GM18858 (cell line): Measurements from ENCODE around the gene METAP1D.
"Not testable (repeated sequence)": the region's sequence is repeated elsewhere in the genome, so short reads cannot be mapped to it uniquely, and the experiment has no call there.

Source experiments
- ATAC-seq: cut with Tn5 transposase; IDR thresholded peaks from one replicate; pipeline ENCODE4 v1.9.1; 2021; ENCODE audit not compliant: unreplicated experiment

METAP1D gene

DNA sequence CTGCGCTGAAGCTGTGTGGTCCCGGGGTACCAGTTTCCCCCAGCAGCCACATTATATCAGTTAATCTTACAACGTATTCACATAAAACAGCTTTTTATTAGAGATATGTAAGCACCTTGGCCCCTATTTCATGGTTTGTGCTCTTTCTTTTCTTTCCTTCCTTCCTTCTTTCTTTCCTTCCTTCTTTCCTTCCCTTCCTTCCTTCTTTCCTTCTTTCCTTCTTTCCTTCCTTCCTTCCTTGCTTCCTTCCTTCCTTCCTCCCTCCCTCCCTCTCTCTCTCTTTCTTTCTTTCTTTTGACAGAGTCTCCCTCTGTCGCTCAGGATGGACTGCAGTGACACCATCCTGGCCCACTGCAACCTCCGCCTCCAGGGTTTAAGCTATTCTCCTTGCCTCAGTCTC lies 3.7 kb upstream of the METAP1D start:
- ATAC-seq: no peak

DNA sequence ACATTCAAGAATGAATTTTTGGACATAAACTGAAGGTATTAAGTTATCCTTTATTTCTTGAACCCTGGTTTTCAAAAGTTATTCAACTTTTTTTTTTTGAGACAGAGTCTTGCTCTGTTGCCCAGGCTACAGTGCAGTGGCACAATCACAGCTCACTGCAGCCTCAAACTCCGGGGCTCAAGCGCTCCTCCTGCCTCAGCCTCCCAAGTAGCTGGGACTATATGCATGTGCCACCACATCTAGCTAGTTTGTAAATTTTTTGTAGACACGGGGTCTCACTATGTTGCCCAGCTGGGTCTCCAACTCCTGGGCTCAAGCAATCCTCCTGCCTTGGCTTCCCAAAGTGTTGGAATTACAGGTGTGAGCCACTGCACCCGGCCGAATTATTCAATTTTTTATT lies 2.7 kb upstream of the METAP1D start:
- ATAC-seq: not testable (repeated sequence)

DNA sequence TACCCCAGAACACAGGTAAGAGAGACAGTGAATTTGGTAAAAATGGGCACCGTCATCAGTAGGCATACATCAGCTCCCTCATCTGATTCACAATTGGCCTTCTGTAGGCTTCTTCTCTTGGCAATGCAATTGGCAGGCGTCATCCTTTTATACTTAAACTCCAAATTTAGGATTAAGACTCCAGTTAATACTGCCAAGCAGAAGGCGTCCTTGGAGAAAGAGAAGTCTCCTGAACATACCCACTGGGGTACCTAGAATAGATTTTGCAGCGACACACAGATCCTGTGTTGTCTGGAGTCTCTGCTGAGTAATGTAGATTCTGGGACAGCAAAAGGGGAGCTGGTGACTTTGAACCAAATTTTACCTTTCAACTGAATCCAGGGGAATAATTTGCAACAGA lies 592 bp upstream of the METAP1D start:
- ATAC-seq: no peak

DNA sequence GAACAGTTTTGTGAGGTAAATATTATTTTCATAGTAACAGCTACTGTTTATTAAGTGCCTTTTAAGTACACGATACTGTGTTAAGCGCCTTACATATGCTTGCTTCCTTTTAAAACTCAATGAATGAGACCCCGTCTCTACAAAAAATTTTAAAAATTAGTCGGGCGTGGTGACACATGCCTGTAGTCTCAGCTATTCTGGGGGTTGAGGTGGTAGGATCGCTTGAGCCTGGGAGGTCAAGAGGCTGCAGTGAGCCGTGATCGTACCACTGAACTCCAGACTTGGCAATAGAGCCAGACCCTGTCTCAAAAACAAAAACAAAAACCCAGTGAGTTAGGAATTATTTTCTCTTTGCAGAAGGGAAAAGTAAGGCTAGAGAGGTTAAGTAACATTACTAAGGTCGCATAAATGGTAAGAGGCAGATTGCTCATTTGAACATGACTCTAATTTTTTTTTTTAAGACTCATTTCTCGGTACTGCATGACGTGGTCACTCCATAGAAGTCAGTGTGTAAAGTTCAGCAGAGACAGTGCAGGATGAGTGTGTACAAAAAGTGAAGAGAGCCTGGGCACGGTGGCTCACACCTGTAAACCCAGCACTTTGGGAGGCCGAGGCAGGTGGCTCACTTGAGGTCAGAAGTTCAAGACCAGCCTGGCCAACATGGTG lies 1.1 kb downstream of the METAP1D start:
- ATAC-seq: no peak

DNA sequence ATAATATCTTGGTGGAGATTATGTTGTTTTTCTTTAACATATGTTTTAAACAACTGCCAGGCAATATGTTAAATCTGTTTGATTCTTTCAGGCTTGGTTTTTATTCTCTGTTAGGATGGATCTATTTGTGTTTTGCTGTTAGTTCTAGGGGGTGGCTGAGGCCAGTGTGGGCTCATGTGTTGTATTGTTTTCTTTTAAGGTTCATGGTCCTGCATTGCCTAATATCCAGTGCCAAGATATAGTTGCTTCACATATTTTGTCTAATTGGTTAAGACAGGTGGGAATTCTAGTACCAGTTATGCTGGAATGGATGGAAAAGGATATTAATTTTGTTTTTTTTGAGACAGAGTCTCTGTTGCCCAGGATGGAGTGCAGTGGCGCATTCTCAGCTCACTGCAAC lies 7.6 kb downstream of the METAP1D start:
- ATAC-seq: no peak

DNA sequence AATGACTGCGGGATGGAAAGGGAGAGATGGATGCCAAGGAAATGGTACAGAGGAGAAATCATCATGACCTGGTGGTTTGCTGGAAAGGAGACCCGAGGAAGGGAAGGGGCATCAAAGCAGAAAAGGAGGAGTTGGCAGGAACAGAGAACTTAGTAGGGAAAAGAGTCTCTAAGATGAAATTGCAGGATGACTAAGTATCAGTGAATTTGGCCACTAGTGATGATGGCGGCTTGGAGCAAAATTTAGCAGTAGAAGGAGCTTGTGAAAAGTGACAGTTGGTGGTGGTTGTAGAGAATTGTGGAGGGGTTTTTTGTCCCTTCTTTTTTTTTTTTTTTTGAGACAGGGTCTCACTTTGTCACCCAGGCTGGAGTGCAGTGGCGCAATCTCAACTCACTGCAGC lies 10.1 kb downstream of the METAP1D start:
- ATAC-seq: no peak

DNA sequence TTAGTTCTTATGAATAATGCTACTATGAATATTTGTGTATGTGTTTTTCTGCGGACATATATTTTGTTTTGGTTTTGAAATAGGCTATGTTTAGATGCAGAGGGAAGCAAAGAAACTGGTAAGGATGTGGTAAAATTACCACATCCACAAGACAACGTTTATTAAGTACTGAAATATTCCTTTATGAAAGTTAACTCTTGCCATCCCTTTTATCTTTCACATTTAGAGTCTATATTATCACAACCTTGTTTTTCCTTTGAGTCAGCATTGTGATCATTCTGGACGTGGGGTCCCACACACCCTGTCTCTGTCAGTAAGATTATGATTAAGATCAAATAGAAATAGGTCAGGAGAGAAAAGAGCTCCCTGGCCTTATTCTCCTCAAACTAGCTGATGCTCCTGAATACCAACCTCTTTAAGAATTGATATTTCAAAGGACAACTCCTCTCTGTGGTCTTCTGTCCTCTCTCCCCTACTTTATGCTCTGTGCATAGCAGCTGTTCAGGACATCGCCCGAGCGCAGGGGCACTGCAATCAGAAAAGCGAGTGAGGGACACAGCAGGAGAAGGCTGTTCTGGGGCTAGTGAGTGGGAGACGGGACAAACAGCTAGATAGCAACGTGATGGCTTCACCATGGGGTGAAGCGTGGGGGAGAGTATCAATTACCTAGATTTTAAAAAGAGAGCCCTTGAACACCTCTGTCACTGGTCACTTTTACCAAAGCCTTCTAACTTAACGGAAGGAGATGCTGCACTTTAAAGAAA lies 12.2 kb downstream of the METAP1D start:
- ATAC-seq: no peak

DNA sequence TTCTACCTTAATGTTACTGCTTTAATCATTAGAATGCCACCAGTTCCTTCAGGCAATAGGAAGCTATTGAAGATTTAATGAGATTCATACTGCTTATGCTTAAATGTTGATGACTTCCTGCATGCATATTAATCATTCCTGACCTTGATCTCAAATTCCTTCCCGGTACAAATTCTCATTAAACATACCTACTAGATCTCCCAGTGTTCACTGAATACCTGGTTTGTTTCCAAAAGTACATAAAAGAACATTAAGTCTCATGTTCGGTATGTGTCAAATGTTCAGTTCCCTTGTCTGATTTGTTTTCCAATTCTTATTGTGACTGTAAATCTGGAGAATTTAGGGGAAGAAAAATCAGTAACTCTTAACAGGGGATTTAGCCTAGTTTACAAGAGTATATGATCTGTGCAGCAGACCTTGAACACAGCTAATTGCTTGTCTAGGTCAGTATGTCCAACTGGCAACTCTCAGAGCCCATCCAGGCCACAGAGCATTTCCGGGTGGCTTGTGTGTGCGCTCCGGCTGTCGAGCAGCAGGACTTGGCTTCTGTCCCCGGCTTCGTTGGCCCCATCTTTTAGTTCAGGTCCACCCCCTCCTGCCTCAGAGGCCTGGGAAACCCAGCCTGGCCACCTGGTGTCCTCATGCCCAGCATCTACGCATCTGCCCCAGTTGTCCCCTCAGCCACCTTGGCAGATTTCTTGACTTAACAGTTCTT lies 13.1 kb downstream of the METAP1D start:
- no peak for ATAC-seq

DNA sequence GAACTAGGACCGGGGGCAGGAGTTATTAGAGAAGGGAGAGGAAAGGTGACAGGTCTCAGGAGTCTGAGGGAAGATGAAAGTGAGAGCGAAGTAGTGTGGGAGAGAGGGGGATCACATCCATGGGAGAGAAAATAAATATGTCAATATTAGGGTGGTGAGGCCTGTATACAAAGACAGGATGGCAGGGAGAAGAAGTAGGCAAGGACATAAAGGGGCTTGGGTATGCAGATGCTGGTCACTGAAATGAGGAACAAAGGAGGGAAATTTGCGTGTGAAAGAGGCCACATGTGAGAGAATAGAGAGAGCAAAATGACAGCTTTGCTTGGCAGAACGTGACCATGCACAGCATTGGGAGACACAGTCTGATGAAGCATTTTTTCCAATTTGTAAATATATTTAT lies 13.6 kb downstream of the METAP1D start:
- ATAC-seq: peak; percentile 74

DNA sequence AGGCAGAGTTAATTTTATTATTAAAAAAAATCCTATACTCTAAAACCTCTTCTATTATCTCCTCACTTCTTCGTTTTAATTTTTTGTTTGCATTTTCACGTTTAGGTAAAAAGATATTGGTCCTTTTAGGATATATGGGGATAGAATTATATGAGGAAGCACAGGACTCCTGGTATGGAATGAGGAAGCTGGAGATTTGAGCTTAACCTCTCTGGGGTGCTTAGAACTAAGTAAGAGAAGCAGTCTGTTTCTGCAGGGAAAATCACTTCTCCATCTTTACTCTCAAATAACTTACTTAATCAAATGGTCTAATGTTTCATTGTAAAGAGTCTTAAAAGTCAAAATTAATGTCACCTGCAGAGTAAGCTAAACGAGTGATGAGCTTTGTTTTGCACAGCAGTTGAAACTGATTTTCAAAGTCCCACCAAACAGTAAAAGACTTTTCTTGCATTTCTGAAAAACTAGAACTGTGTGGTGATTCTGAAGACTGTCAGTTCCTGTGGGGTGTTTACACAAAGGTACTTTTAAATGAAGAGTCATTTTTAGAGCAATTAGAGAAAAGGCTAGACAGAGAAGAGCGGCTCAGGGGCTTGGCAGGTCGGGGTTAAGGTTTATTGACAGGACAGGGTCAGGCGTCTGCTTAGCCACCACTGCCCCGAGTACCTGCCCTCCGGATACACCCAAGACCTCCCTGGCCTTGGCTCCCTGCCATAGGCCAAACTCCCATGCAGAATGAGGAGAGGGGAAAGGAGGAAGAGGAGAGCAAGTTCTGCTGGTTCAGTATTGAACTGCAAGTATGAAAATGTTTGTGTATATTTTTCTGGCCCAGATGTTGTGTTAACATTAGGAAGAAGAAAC lies 21.6 kb downstream of the METAP1D start:
- ATAC-seq: no peak

DNA sequence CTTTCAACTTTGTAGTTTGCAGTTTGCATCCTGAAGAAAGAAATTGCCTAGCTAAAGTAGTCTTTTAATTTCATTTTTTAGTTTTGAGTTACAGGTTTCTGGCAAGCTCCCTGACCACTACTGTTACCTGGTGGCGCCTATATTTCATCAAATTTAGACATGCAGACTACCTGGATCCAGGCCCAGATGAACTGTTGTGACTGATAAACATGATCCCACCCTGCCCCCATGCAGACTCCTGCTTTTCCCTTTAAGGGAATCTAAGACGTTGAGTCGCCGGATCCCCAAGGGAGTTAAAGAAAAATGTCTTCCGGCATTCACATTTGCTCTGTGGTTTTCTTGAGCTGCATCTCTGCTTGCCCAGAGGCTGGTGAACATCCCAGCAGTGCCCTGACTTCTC lies 22.2 kb downstream of the METAP1D start:
- no peak for ATAC-seq

DNA sequence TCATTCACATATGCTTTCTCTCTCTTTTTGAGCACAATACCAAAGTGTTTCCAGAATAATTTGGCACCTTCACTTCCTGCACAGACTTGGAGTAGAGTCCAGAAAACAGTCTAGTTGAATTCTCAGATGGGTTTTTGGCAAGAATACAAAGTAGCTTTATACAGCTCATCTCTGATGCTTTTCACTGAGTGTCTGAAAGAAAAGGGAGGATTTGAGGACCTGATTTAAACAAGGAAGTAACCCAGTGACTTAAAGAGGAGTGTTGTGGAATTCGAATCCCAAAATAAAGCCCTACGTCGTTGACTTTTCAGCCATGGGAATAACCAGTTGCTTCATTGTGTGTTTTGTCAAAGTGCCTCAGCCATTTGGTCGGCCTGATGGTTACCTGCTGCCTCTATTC lies 31.8 kb downstream of the METAP1D start:
- no peak for ATAC-seq

DNA sequence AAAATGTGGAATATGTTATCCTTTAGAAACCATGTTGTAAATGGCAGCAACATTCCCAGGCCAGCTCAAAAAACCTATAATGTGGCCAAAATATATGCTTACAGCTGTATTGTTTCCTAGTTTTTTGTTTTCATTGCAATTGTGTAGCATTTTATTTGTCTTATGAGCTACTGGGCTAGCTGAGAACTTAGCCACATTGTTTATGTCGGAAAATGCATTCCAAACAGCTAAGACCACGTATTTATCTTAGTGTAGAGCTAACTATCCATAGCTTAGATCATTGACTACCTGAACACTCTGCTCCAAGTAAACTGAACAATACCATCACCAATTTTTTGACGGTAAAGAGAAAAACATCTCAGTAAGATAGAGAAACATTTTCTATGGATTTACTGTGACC lies 38.4 kb downstream of the METAP1D start:
- ATAC-seq: no peak

DNA sequence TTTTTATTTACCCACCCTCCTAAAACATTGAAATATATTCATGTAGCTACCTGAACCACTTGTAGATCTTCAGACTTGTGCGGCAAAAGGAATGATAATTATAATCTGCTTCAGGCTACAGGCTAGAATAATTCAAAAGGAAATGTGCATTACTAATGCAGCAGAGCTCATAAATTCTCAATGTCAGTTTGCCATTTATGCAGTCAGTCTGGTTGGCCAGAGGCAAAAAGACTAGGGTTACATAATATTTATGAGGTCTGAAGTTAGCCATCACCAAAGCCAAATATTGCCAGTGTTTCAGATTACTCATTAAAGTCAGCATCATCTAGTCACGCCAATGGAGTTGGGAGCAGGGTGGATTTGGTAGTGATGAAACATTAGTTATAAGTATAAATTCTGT lies 38.9 kb downstream of the METAP1D start:
- no peak for ATAC-seq

DNA sequence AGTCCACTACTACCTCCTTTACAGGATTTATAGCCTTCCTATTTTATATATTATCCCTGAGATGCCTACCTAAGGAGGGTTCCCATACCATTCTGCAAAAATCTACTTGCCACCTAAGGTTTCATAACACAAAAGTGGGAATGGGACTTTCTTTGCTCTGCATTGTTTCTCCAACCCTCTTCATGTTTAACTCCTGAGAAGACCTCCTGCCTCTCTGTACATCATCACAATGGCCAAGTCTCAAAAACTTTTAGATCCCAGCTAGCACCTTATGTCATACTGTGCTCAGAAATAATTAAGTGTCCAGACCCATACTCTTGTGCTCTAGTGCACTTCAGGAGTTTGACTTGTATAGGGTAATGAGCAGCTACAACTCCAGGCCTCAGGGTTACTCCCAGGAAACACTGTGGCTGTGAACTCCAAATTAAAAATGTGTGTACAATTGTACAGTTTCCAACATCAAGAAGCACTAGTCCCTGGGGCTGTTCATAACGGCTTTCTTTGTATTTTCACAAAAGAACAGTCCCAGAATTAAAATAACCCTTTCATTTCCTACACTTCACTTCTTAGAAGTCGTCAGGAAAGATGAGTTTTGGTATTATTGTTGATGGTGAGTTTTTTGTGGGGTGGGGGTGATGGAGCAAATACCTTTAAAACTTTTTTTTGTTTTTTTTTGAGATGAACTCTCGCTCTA lies 39.4 kb downstream of the METAP1D start:
- no peak for ATAC-seq

DNA sequence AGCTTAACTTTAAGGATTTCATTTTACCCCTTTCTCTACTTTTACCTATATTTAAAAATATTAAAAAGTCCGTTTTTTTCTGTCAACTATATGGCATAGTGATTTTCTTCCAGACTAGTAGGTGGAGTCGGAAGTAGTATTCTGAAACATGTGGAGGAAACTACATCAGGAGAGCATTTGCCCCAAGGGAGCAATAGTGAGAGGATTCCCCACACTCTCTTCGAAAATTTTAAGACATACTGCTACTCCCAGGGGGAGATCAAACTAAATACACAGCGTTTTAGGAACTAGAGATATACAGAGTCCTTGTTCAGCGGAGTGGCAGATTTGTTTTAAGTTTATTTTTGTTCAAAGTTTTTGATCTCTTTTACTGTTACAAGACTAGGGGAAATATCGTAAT lies 40.6 kb downstream of the METAP1D start:
- ATAC-seq: no peak

DNA sequence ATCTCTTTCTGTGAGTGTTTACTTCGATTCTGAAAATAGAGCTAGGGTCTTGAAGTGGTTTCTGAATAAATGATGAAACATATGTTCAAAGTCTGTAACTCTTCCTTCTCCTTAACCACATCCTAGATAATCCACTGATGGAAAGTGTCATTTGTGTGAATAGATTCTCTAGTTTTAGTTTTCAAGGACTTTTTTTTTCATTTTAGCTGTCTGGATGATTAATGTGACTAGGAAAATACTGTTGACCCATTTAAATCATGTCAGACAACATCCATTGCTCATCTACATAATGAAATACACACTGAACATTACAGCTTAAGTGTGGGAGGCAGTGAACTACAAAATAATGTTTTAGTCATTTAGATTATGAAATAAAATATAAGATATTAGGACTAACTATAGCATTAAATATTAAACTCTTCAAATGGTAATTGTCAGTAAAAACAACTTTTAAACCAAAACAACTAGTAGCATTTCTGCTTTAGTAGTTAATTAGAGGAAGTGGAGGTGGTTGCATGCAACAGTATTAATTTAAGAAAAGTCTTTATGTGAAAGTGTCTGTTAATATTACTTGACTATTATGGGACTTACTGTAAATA lies 46.4 kb downstream of the METAP1D start:
- ATAC-seq: no peak

DNA sequence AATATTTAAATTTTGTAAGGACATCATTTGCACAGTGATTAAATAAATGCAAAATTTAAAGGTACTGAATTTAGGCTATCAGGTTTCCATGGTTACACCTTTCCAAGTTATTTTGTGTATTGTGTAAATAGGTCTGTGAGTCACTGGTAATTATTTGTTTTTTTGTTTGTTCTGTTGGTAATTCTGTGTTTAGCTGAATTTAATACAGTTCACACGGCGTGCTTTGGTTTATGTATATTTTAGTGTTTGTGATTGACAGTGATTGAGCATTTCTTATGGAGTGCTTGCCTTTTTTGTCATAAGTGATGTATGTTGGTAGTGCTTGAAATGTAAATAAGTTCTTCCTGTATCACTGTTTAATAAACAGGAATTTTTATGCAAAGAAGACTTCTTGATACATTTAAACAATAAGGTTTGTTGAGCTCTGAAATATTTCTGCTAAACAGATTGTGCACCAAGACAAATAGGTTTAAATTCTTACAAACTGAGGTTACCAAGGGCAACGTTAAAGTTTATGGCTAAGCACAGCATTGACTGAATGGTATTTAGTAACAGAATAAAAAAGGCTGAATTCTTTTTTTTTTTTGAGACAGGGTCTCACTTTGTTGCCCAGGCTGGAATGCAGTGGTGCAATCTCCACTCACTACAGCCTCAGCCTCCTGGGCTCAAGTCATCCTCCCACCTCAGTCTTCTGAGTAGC lies 47.3 kb downstream of the METAP1D start:
- ATAC-seq: no peak
